PC-9 (cell line): ENCODE measurements around the gene SDHB. TPM values are rescaled to one million over a fixed set of nuclear protein-coding genes. Genes with fewer than 3 reads are reported as not detected.

Experiments used
- BruUV-seq: library from RNA; stranded (reverse); fragments of 400-500 nt; replicated peaks from 2 replicates; lab custom pipeline; 2021; lab: Mats Ljungman, UMichigan
- CTCF ChIA-PET: fragments of 300-600 bp; sonication (Branson Sonifier 250); formaldehyde crosslinking; loops from one replicate; lab custom pipeline; 2022; ENCODE audit warnings: antibody characterized with exemption; lab: Charles Lee
- POLR2A ChIA-PET: fragments of 300-600 bp; sonication (Branson Sonifier 250); formaldehyde crosslinking; loops from one replicate; lab custom pipeline; 2022; ENCODE audit warnings: antibody characterized with exemption; ENCODE audit not compliant: unreplicated experiment; lab: Charles Lee
- DNase-seq, 2 experiments: peaks; one replicate each; pipeline versions ENCODE4 v3.0.0 to v3.0.0-alpha.2; 2015 to 2022; ENCODE audit warnings: mixed read lengths in 1 of 2
- H2AFZ ChIP-seq: fragments of 200-600 bp; sonication (generic); 2 replicates; pipeline ENCODE4 v1.8.1; 2017; ENCODE audit warnings: antibody characterized with exemption
- H3F3A ChIP-seq: fragments of 200-600 bp; sonication (generic); 2 replicates; pipeline ENCODE4 v1.8.1; 2017; ENCODE audit warnings: antibody characterized with exemption, mild to moderate bottlenecking, low read depth; ENCODE audit not compliant: insufficient read depth
- H3K27ac ChIP-seq: fragments of 200-600 bp; sonication (generic); 2 replicates; pipeline ENCODE4 v1.6.1; 2016; ENCODE audit warnings: mixed run types
- H3K27me3 ChIP-seq: fragments of 200-600 bp; sonication (generic); 2 replicates; pipeline ENCODE4 v1.6.1; 2016; ENCODE audit warnings: low read depth, mixed run types; ENCODE audit not compliant: insufficient read depth
- H3K36me3 ChIP-seq: fragments of 200-600 bp; sonication (generic); 2 replicates; pipeline ENCODE4 v1.6.1; 2016; ENCODE audit warnings: low read depth, mixed run types
- H3K4me1 ChIP-seq: fragments of 200-600 bp; sonication (generic); replicated peaks from 2 replicates; pipeline ENCODE4 v1.6.1; 2016; ENCODE audit warnings: mixed run types; ENCODE audit not compliant: insufficient read depth
- H3K4me2 ChIP-seq: fragments of 200-600 bp; sonication (generic); 2 replicates; pipeline ENCODE4 v1.6.1; 2017; ENCODE audit warnings: mixed run types
- H3K4me3 ChIP-seq: fragments of 200-600 bp; sonication (generic); 2 replicates; pipeline ENCODE4 v1.6.1; 2016; ENCODE audit warnings: mixed run types
- H3K79me2 ChIP-seq: fragments of 200-600 bp; sonication (generic); 2 replicates; pipeline ENCODE4 v1.6.1; 2017; ENCODE audit warnings: low read depth, mixed run types
- H3K9me2 ChIP-seq: fragments of 200-600 bp; sonication (generic); 2 replicates; pipeline ENCODE4 v1.8.1; 2017; ENCODE audit warnings: mild to moderate bottlenecking; ENCODE audit not compliant: insufficient read depth
- H3K9me3 ChIP-seq: fragments of 200-600 bp; sonication (generic); 2 replicates; pipeline ENCODE4 v1.8.1; 2016; ENCODE audit warnings: low read depth; ENCODE audit not compliant: insufficient read depth
- H4K20me1 ChIP-seq: fragments of 200-600 bp; sonication (generic); 2 replicates; pipeline ENCODE4 v1.8.1; 2017; ENCODE audit not compliant: insufficient read depth
- EZH2 ChIP-seq: fragments of 200-600 bp; sonication (generic); IDR thresholded peaks from 2 replicates; pipeline ENCODE4 v1.8.0; 2017; ENCODE audit warnings: antibody characterized with exemption, low read depth
- intact Hi-C: fragments of 100-400 bp; cut with micrococcal nuclease; formaldehyde crosslinking; loops from one replicate; pipeline ENCODE4 v1.10.0; 2022; ENCODE audit not compliant: unreplicated experiment
- total RNA-seq: library from RNA; stranded (reverse); gene quantifications from 2 replicates; pipeline ENCODE4 v1.2.3, GENCODE V29; 2021
- TF ChIP-seq, protein P1 (sequence below): fragments of 200-600 bp; sonication (generic); conservative IDR thresholded peaks from 2 replicates; pipeline ENCODE4 v1.6.1; 2017; ENCODE audit warnings: mixed run types, antibody characterized with exemption, mild to moderate bottlenecking, moderate library complexity

The SDHB gene
- total RNA-seq, 1 experiment from 2014 or later = 101 TPM

GRCh38 chr1:17024721-17025120 is 29.1 kb downstream of the SDHB start:
- ChIA-PET CTCF (no interaction called here), POLR2A (no interaction called here)
- no peak for DNase-seq
- no peak overlapping the region for H3K27ac ChIP-seq
- BruUV-seq = no TSS peak
- H3K4me2 ChIP-seq = no peak overlapping the region
- no peak for TF ChIP-seq EZH2
- TF ChIP-seq, protein P1, sequence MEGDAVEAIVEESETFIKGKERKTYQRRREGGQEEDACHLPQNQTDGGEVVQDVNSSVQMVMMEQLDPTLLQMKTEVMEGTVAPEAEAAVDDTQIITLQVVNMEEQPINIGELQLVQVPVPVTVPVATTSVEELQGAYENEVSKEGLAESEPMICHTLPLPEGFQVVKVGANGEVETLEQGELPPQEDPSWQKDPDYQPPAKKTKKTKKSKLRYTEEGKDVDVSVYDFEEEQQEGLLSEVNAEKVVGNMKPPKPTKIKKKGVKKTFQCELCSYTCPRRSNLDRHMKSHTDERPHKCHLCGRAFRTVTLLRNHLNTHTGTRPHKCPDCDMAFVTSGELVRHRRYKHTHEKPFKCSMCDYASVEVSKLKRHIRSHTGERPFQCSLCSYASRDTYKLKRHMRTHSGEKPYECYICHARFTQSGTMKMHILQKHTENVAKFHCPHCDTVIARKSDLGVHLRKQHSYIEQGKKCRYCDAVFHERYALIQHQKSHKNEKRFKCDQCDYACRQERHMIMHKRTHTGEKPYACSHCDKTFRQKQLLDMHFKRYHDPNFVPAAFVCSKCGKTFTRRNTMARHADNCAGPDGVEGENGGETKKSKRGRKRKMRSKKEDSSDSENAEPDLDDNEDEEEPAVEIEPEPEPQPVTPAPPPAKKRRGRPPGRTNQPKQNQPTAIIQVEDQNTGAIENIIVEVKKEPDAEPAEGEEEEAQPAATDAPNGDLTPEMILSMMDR = no peak
- no peaks in the 10 kb centered on the region for H3K27me3 ChIP-seq
- no peaks in the 10 kb centered on the region for H3K79me2 ChIP-seq
- H3K36me3 ChIP-seq = no peaks in the 10 kb centered on the region; the same call in 1 of the 2 replicates
- no peaks in the 10 kb centered on the region for H3K4me1 ChIP-seq
- no peaks in the 10 kb centered on the region for H3F3A ChIP-seq
- no peak overlapping the region for H3K4me3 ChIP-seq
- H3K9me2 ChIP-seq = no peaks in the 10 kb centered on the region
- H3K9me3 ChIP-seq = no peaks in the 10 kb centered on the region
- H4K20me1 ChIP-seq = no peaks in the 10 kb centered on the region
- no peak overlapping the region for H2AFZ ChIP-seq
- intact Hi-C loops = no loop called here

GRCh38 chr1:17023573-17023972 is 30.3 kb downstream of the SDHB start:
- H3K4me2 ChIP-seq = no peak overlapping the region
- no peak overlapping the region for H3K27ac ChIP-seq
- BruUV-seq = no TSS peak
- H3K9me3 ChIP-seq = no peaks in the 10 kb centered on the region
- no peaks in the 10 kb centered on the region for H3K4me1 ChIP-seq
- H3K9me2 ChIP-seq = no peaks in the 10 kb centered on the region
- POLR2A ChIA-PET = no interaction called here
- no peak overlapping the region for H2AFZ ChIP-seq
- H3F3A ChIP-seq = no peaks in the 10 kb centered on the region
- no peaks in the 10 kb centered on the region; the same call in 1 of the 2 replicates for H3K36me3 ChIP-seq
- CTCF ChIA-PET = no interaction called here
- DNase-seq = no peak
- TF ChIP-seq, protein P1 = no peak
- TF ChIP-seq EZH2 = no peak
- no peaks in the 10 kb centered on the region for H4K20me1 ChIP-seq
- intact Hi-C loops = no loop called here
- H3K27me3 ChIP-seq = no peaks in the 10 kb centered on the region
- no peak overlapping the region for H3K4me3 ChIP-seq
- H3K79me2 ChIP-seq = no peaks in the 10 kb centered on the region

- TF ChIP-seq EZH2 = no peak
- TF ChIP-seq, protein P1 = no peak
- H3K9me2 ChIP-seq = no peaks in the 10 kb centered on the region
- no peaks in the 10 kb centered on the region; the same call in 1 of the 2 replicates for H3K36me3 ChIP-seq
- intact Hi-C loops = no loop called here
- CTCF ChIA-PET = no interaction called here
- no peaks in the 10 kb centered on the region for H4K20me1 ChIP-seq
- H3K79me2 ChIP-seq = no peaks in the 10 kb centered on the region
- H2AFZ ChIP-seq = no peak overlapping the region
- no peak overlapping the region for H3K27ac ChIP-seq
- no peaks in the 10 kb centered on the region for H3F3A ChIP-seq
- POLR2A ChIA-PET = no interaction called here
- DNase-seq = no peak
- BruUV-seq = no TSS peak
- H3K4me3 ChIP-seq = no peak overlapping the region
- no peak overlapping the region for H3K4me2 ChIP-seq
- H3K4me1 ChIP-seq = no peaks in the 10 kb centered on the region
- no peaks in the 10 kb centered on the region for H3K27me3 ChIP-seq
- no peaks in the 10 kb centered on the region for H3K9me3 ChIP-seq
Observed at GRCh38 chr1:17023102-17023501, 30.7 kb downstream of the SDHB start.
